ENCODE measurements around the gene RFT1.

GRCh38 chr3:53062905-53063304 lies 67.3 kb downstream of the RFT1 start:
- TF ChIP-seq TARDBP (IDR thresholded peaks at IDR 0.05) (no peak), BHLHE40 (IDR thresholded peaks at IDR 0.05; ENCODE audit: borderline replicate concordance) (no peak), FOXK2 (IDR thresholded peaks at IDR 0.05) (no peak), ARNT (IDR thresholded peaks at IDR 0.05) (no peak), LEF1 (IDR thresholded peaks at IDR 0.05; ENCODE audit: borderline replicate concordance) (no peak)
